ENCODE results near the gene TMED7.

DNA sequence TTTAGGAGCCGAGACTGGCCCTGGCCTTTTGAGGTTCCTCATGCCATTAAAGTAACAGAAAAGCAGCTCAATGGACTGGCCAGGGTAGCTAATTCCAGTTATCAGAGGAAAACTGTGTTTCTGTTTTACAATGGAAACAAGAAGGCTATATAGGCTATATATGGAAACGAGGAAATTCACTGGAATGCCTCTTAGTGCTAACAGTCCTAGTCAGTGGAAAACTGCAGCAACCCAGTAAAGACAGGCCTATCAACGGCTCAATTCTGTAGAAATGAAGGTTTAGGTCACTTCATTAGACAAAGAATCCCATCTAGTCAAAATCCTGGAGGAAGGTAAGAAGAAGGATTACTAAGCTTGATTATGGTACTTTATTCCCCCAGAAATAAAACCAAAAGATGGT is 20.4 kb downstream of the TMED7 start:
- TF ChIP-seq, protein P1, sequence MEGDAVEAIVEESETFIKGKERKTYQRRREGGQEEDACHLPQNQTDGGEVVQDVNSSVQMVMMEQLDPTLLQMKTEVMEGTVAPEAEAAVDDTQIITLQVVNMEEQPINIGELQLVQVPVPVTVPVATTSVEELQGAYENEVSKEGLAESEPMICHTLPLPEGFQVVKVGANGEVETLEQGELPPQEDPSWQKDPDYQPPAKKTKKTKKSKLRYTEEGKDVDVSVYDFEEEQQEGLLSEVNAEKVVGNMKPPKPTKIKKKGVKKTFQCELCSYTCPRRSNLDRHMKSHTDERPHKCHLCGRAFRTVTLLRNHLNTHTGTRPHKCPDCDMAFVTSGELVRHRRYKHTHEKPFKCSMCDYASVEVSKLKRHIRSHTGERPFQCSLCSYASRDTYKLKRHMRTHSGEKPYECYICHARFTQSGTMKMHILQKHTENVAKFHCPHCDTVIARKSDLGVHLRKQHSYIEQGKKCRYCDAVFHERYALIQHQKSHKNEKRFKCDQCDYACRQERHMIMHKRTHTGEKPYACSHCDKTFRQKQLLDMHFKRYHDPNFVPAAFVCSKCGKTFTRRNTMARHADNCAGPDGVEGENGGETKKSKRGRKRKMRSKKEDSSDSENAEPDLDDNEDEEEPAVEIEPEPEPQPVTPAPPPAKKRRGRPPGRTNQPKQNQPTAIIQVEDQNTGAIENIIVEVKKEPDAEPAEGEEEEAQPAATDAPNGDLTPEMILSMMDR (IDR thresholded peaks at IDR 0.05; ENCODE audit: low read length), result no peak
- TF ChIP-seq EZH2 (IDR thresholded peaks at IDR 0.05; ENCODE audit: borderline replicate concordance, low read length), result no peak
